Measurements from ENCODE around the gene NRG4.
"Not testable (repeated sequence)": the region's sequence is repeated elsewhere in the genome, so short reads cannot be mapped to it uniquely, and the experiment has no call there.

Gene NRG4

GRCh38 chr15:75994220-75994619 is 18.0 kb downstream of the NRG4 start:
- DNase-seq, result no peak
- ATAC-seq, result no peak

GRCh38 chr15:75992897-75993296 is 19.3 kb downstream of the NRG4 start:
- DNase-seq (no peak), ATAC-seq (no peak)

GRCh38 chr15:75989875-75990274 is 22.3 kb downstream of the NRG4 start:
- no peak for DNase-seq
- no peak for ATAC-seq

GRCh38 chr15:75989045-75989444 is 23.2 kb downstream of the NRG4 start:
- no peak for ATAC-seq
- no peak for DNase-seq

- ATAC-seq, result no peak
- DNase-seq, result no peak
Observed at GRCh38 chr15:75985971-75986370, 26.3 kb downstream of the NRG4 start.

GRCh38 chr15:75984706-75985105 is 27.5 kb downstream of the NRG4 start:
- not testable (repeated sequence) for ATAC-seq, DNase-seq

GRCh38 chr15:75982468-75982867 is 29.8 kb downstream of the NRG4 start:
- ATAC-seq (no peak), DNase-seq (no peak)

- ATAC-seq (no peak), DNase-seq (no peak)
Observed at GRCh38 chr15:75981149-75981815, 30.9 kb downstream of the NRG4 start.

- ATAC-seq, DNase-seq: not testable (repeated sequence)
Observed at GRCh38 chr15:75976766-75977165, 35.5 kb downstream of the NRG4 start.

GRCh38 chr15:75966073-75966472 is 46.2 kb downstream of the NRG4 start:
- DNase-seq, result no peak
- ATAC-seq, result no peak

GRCh38 chr15:75961331-75961730 is 50.9 kb downstream of the NRG4 start:
- no peak for DNase-seq
- ATAC-seq, result no peak

- no peak for DNase-seq
- ATAC-seq, result no peak
Observed at GRCh38 chr15:75955720-75956119, 56.5 kb downstream of the NRG4 start.

GRCh38 chr15:75952525-75952924 is 59.7 kb downstream of the NRG4 start:
- ATAC-seq (no peak), DNase-seq (no peak)

GRCh38 chr15:75948761-75949296 is 63.4 kb downstream of the NRG4 start:
- ATAC-seq (no peak), DNase-seq (no peak)

- ATAC-seq (no peak), DNase-seq (no peak)
Observed at GRCh38 chr15:75947092-75947491, 65.1 kb downstream of the NRG4 start.

- DNase-seq (no peak), ATAC-seq (no peak)
Observed at GRCh38 chr15:75945953-75946352, 66.3 kb downstream of the NRG4 start.

GRCh38 chr15:75943713-75944215 is 68.5 kb downstream of the NRG4 start:
- DNase-seq (no peak), ATAC-seq (no peak)

GRCh38 chr15:75943246-75943645 is 69.0 kb downstream of the NRG4 start:
- DNase-seq, result no peak
- no peak for ATAC-seq

- DNase-seq (no peak), ATAC-seq (no peak)
Observed at GRCh38 chr15:75942464-75942863, 69.8 kb downstream of the NRG4 start.

GRCh38 chr15:75930866-75931265 is 81.4 kb downstream of the NRG4 start:
- no peak for DNase-seq
- no peak for ATAC-seq

GRCh38 chr15:75929799-75930565 is 82.2 kb downstream of the NRG4 start:
- DNase-seq (no peak), ATAC-seq (peak; percentile 49)

GRCh38 chr15:75928680-75929608 is 83.3 kb downstream of the NRG4 start:
- DNase-seq, result no peak
- no peak for ATAC-seq

All from stimulated activated naive CD8-positive, alpha-beta T cell treated with anti-CD3 and anti-CD28 coated beads, Interleukin-15, Interleukin-2, amounts not matched to agents 100 U/mL and 50 U/mL, for 24 hours (primary cell).